DOHH2 (cell line): Measurements from ENCODE around the gene FAM193A.

Experiments used
- H3F3A ChIP-seq: fragments of 200-600 bp; sonication (generic), shearing (Covaris generic); 2 replicates; pipeline ENCODE4 v1.6.0; 2016; ENCODE audit warnings: antibody characterized with exemption, mild to moderate bottlenecking; ENCODE audit not compliant: control insufficient read depth, insufficient read depth
- H3K27ac ChIP-seq: fragments of 200-600 bp; sonication (generic); 2 replicates; pipeline ENCODE4 v1.5.1; 2014; ENCODE audit warnings: low read depth, mild to moderate bottlenecking, low read length, moderate library complexity
- H3K27me3 ChIP-seq: fragments of 200-600 bp; sonication (generic); 2 replicates; pipeline ENCODE4 v1.6.1; 2014; ENCODE audit warnings: mild to moderate bottlenecking, low read length, mixed read lengths; ENCODE audit not compliant: control insufficient read depth
- H3K36me3 ChIP-seq: fragments of 200-600 bp; sonication (generic); 2 replicates; pipeline ENCODE4 v1.6.1; 2014; ENCODE audit warnings: mild to moderate bottlenecking, low read length, moderate library complexity, mixed read lengths; ENCODE audit not compliant: control insufficient read depth
- H3K4me1 ChIP-seq: fragments of 200-600 bp; sonication (generic); 2 replicates; pipeline ENCODE4 v1.6.1; 2014; ENCODE audit warnings: mild to moderate bottlenecking, low read length, mixed read lengths; ENCODE audit not compliant: control insufficient read depth
- H3K4me2 ChIP-seq: fragments of 200-600 bp; sonication (generic); 2 replicates; pipeline ENCODE4 v1.6.0; 2014; ENCODE audit warnings: mild to moderate bottlenecking, low read length, moderate library complexity
- H3K4me3 ChIP-seq: fragments of 200-600 bp; sonication (generic); 2 replicates; pipeline ENCODE4 v1.5.1; 2014; ENCODE audit warnings: mild to moderate bottlenecking, low read length, mixed read lengths
- H3K79me2 ChIP-seq: fragments of 200-600 bp; sonication (generic); 2 replicates; pipeline ENCODE4 v1.6.1; 2014; ENCODE audit warnings: mild to moderate bottlenecking, low read length, mixed read lengths; ENCODE audit not compliant: control insufficient read depth
- H3K9me2 ChIP-seq: fragments of 200-600 bp; sonication (generic); replicated peaks from 2 replicates; pipeline ENCODE4 v1.6.1; 2014; ENCODE audit warnings: mild to moderate bottlenecking, low read length, mixed read lengths; ENCODE audit not compliant: control insufficient read depth
- H3K9me3 ChIP-seq: fragments of 200-600 bp; sonication (generic); 2 replicates; pipeline ENCODE4 v1.6.1; 2014; ENCODE audit warnings: antibody characterized with exemption, low read length, mixed read lengths; ENCODE audit not compliant: control insufficient read depth, insufficient read depth
- H4K20me1 ChIP-seq: fragments of 200-600 bp; sonication (generic); 2 replicates; pipeline ENCODE4 v1.6.0; 2014; ENCODE audit warnings: low read depth, mild to moderate bottlenecking, antibody characterized with exemption, low read length, moderate library complexity; ENCODE audit not compliant: control insufficient read depth, insufficient read depth
- CTCF ChIP-seq: fragments of 200-600 bp; sonication (generic); IDR thresholded peaks from one replicate; pipeline ENCODE4 v1.5.1; 2014; ENCODE audit warnings: antibody characterized with exemption, mild to moderate bottlenecking, low read depth, low read length; ENCODE audit not compliant: poor library complexity, severe bottlenecking
- EZH2phosphoT487 ChIP-seq: fragments of 200-600 bp; sonication (generic); IDR thresholded peaks from 2 replicates; pipeline ENCODE4 v1.6.1; 2017; ENCODE audit warnings: borderline replicate concordance, mild to moderate bottlenecking, antibody characterized with exemption, low read length, moderate library complexity, mixed read lengths

Gene FAM193A

GRCh38 chr4:2756691-2757350, 220.4 kb downstream of the FAM193A start:
- Histone ChIP-seq H3K4me2 (peak overlapping the region; percentile 84), H3K9me2 (no peaks in the 10 kb centered on the region), H3K27me3 (peaks cover 24% of the 10 kb centered on the region), H3K9me3 (no peaks in the 10 kb centered on the region), H3K4me1 (peaks cover 13% of the 10 kb centered on the region), H3K36me3 (no peaks in the 10 kb centered on the region), H3K79me2 (peaks cover 27% of the 10 kb centered on the region), H3K4me3 (peak overlapping the region; percentile 69), H4K20me1 (no peaks in the 10 kb centered on the region; the same call in 1 of the 2 replicates), H3F3A (peaks cover 7% of the 10 kb centered on the region; the same call in 1 of the 2 replicates), H3K27ac (no peak overlapping the region)
- TF ChIP-seq EZH2phosphoT487: no peak
- TF ChIP-seq CTCF: no peak

- Histone ChIP-seq H3F3A (peaks cover 7% of the 10 kb centered on the region; the same call in 1 of the 2 replicates), H3K9me3 (no peaks in the 10 kb centered on the region), H3K4me2 (no peak overlapping the region), H3K79me2 (peaks cover 25% of the 10 kb centered on the region), H3K4me1 (peaks cover 13% of the 10 kb centered on the region), H4K20me1 (no peaks in the 10 kb centered on the region; the same call in 1 of the 2 replicates), H3K27me3 (peaks cover 27% of the 10 kb centered on the region), H3K36me3 (no peaks in the 10 kb centered on the region), H3K9me2 (no peaks in the 10 kb centered on the region), H3K4me3 (no peak overlapping the region), H3K27ac (no peak overlapping the region)
- TF ChIP-seq CTCF: no peak
- no peak for TF ChIP-seq EZH2phosphoT487
These were observed 221.0 kb downstream of the FAM193A start for GRCh38 chr4:2757426-2757825.

- H3K4me2 ChIP-seq: no peak overlapping the region
- H3K9me3 ChIP-seq: no peaks in the 10 kb centered on the region
- H3K4me1 ChIP-seq: peaks cover 17% of the 10 kb centered on the region
- no peaks in the 10 kb centered on the region for H3K9me2 ChIP-seq
- peaks cover 36% of the 10 kb centered on the region for H3K27me3 ChIP-seq
- no peak for TF ChIP-seq CTCF
- TF ChIP-seq EZH2phosphoT487: no peak
- no peak overlapping the region for H3K27ac ChIP-seq
- no peaks in the 10 kb centered on the region; the same call in 1 of the 2 replicates for H4K20me1 ChIP-seq
- 0 out of 2 replicates have a peak, but pooled peaks cover 2% of the 10 kb centered on the region for H3F3A ChIP-seq
- no peaks in the 10 kb centered on the region for H3K36me3 ChIP-seq
- H3K79me2 ChIP-seq: no peaks in the 10 kb centered on the region
- no peak overlapping the region for H3K4me3 ChIP-seq
These were observed 224.8 kb downstream of the FAM193A start for GRCh38 chr4:2761035-2761923.
